Endothelial cell of umbilical vein (primary cell): ENCODE data around the gene CD80. TPM values are rescaled to one million over a fixed set of nuclear protein-coding genes. Genes with fewer than 3 reads are reported as not detected.
A peak's percentile ranks its signal among the peaks of the same experiment; 100 is the strongest.

ENCODE experiments used
- BruUV-seq: library from RNA; stranded (reverse); fragments of 400-500 nt; replicated peaks from 2 replicates; lab custom pipeline; 2021; lab: Mats Ljungman, UMichigan
- CTCF ChIA-PET: fragments of 300-600, 350-600 bp; sonication (Branson Sonifier 250); formaldehyde crosslinking; loops from one replicate; lab custom pipeline; 2021; ENCODE audit warnings: antibody characterized with exemption, inconsistent platforms; lab: Charles Lee
- POLR2A ChIA-PET: fragments of 300-600, 350-600 bp; sonication (Branson Sonifier 250); formaldehyde crosslinking; loops from one replicate; lab custom pipeline; 2021; ENCODE audit warnings: antibody characterized with exemption, inconsistent platforms; lab: Charles Lee
- DNase-seq: peaks from one replicate; pipeline ENCODE4 v3.0.0-alpha.2; 2011; ENCODE audit warnings: low read depth, low spot score
- FAIRE-seq: peaks from 2 replicates; lab custom pipeline; 2011; peaks lifted over from hg19 to GRCh38; lab: Jason Lieb, UNC
- H2AFZ ChIP-seq: 2 replicates; pipeline ENCODE4 v1.6.0; 2012; ENCODE audit warnings: low read depth, low read length, control low read depth, inconsistent platforms
- H3K27ac ChIP-seq: 2 replicates; pipeline ENCODE4 v1.5.1; 2011; ENCODE audit warnings: low read depth, mild to moderate bottlenecking, control low read depth, low read length, moderate library complexity; ENCODE audit not compliant: insufficient read depth
- H3K27me3 ChIP-seq, 2 experiments: 2 replicates each; pipeline versions ENCODE4 v1.6.0 to v1.6.1; 2011; ENCODE audit warnings: low read length in 2 of 2, mixed read lengths in 1 of 2; ENCODE audit not compliant: control insufficient read depth in 2 of 2, insufficient read depth in 2 of 2
- H3K36me3 ChIP-seq, 2 experiments: 2 replicates in 1 of 2; 3 replicates in 1 of 2; pipeline ENCODE4 v1.5.1; 2011; ENCODE audit warnings: low read length in 2 of 2, mild to moderate bottlenecking in 1 of 2, moderate library complexity in 1 of 2; ENCODE audit not compliant: control insufficient read depth in 2 of 2, insufficient read depth in 2 of 2; ENCODE audit errors: extremely low read depth in 1 of 2
- H3K4me1 ChIP-seq: 3 replicates; pipeline ENCODE4 v1.5.1; 2011; ENCODE audit warnings: mild to moderate bottlenecking, low read length; ENCODE audit not compliant: control insufficient read depth, insufficient read depth; ENCODE audit errors: extremely low read depth
- H3K4me2 ChIP-seq: 2 replicates; pipeline ENCODE4 v1.6.1; 2011; ENCODE audit warnings: low read length, control low read depth, mixed read lengths; ENCODE audit not compliant: insufficient read depth
- H3K4me3 ChIP-seq, 3 experiments: fragments of 200-600 bp in 1 of 3; sonication (generic), shearing (Covaris generic) in 1 of 3; replicated peaks in 1 of 3; 2 replicates each; pipeline ENCODE4 v1.5.1; 2011 to 2016; ENCODE audit warnings: control low read depth in 3 of 3, low read length in 3 of 3, mild to moderate bottlenecking in 2 of 3, inconsistent platforms in 1 of 3, low read depth in 1 of 3, moderate library complexity in 1 of 3; ENCODE audit not compliant: insufficient read depth in 1 of 3
- H3K79me2 ChIP-seq: 2 replicates; pipeline ENCODE4 v1.6.0; 2012; ENCODE audit warnings: low read length, inconsistent platforms; ENCODE audit not compliant: control insufficient read depth, insufficient read depth
- H3K9ac ChIP-seq: replicated peaks from 2 replicates; pipeline ENCODE3; 2011; ENCODE audit warnings: low read length, control low read depth; ENCODE audit not compliant: insufficient read depth; ENCODE audit errors: extremely low read depth
- H3K9me1 ChIP-seq: replicated peaks from 3 replicates; pipeline ENCODE4 v1.6.0; 2011; ENCODE audit warnings: mild to moderate bottlenecking, low read length; ENCODE audit not compliant: control insufficient read depth, insufficient read depth; ENCODE audit errors: extremely low read depth
- H3K9me3 ChIP-seq: replicated peaks from 2 replicates; pipeline ENCODE4 v1.5.1; 2012; ENCODE audit warnings: low read length, inconsistent platforms; ENCODE audit not compliant: control insufficient read depth, insufficient read depth
- H4K20me1 ChIP-seq: replicated peaks from 2 replicates; pipeline ENCODE3; 2011; ENCODE audit warnings: mild to moderate bottlenecking, low read length; ENCODE audit not compliant: control insufficient read depth, insufficient read depth; ENCODE audit errors: extremely low read depth
- EZH2 ChIP-seq: IDR thresholded peaks from 2 replicates; pipeline ENCODE4 v1.6.1; 2012; ENCODE audit warnings: borderline replicate concordance, low read depth, mild to moderate bottlenecking, moderate library complexity, low read length, inconsistent platforms; ENCODE audit not compliant: severe bottlenecking
- FOS ChIP-seq: IDR thresholded peaks from 2 replicates; pipeline ENCODE4 v1.6.1; 2011; ENCODE audit warnings: mild to moderate bottlenecking, low read length, moderate library complexity, borderline replicate concordance; ENCODE audit not compliant: insufficient read depth
- GATA2 ChIP-seq: IDR thresholded peaks from 2 replicates; pipeline ENCODE4 v1.7.0; 2011; ENCODE audit warnings: low read depth, mild to moderate bottlenecking, moderate library complexity, mixed read lengths, low read length; ENCODE audit not compliant: insufficient read length, insufficient read depth
- JUN ChIP-seq: IDR thresholded peaks from 2 replicates; pipeline ENCODE4 v1.6.1; 2011; ENCODE audit warnings: borderline replicate concordance, low read depth; ENCODE audit not compliant: insufficient read length, insufficient read depth
- MYC ChIP-seq: IDR thresholded peaks from one replicate; pipeline ENCODE4 v1.6.1; 2011; ENCODE audit warnings: mild to moderate bottlenecking, low read depth, low read length
- POLR2A ChIP-seq: IDR thresholded peaks from 2 replicates; pipeline ENCODE4 v1.6.1; 2012; ENCODE audit warnings: low read depth, mild to moderate bottlenecking, control low read depth, low read length
- POLR2AphosphoS5 ChIP-seq: IDR thresholded peaks from 2 replicates; pipeline ENCODE4 v1.6.1; 2012; ENCODE audit warnings: low read depth, mild to moderate bottlenecking, control low read depth, low read length, moderate library complexity; ENCODE audit not compliant: insufficient read depth
- dilution Hi-C: fragments of 300-500 bp; cut with MboI; formaldehyde crosslinking; loops from one replicate; pipeline ENCODE4 v1.15.0; 2019; ENCODE audit warnings: low sequenced_read_pairs; ENCODE audit not compliant: extremely low pct_ligation_motif_present
- intact Hi-C: fragments of 100-400 bp; cut with micrococcal nuclease; formaldehyde crosslinking; loops from one replicate; pipeline ENCODE4 v1.10.0; 2022
- polyA plus RNA-seq, 4 experiments: library from polyadenylated mRNA; depleted of rRNA in 3 of 4; stranded (reverse) in 3 of 4; unstranded in 1 of 4; fragments of >200 nt; gene quantifications; 2 replicates each; pipeline versions ENCODE4 v1.2.1 to v1.2.3, GENCODE V29; 2011 to 2012; ENCODE audit warnings: missing spikeins in 1 of 4
- total RNA-seq: library from RNA; stranded (reverse); gene quantifications from 2 replicates; pipeline ENCODE4 v1.2.3, GENCODE V29; 2021
- TF ChIP-seq, protein P1 (sequence below), 2 donors: IDR thresholded peaks; 1 replicate in 1 of 2; 2 replicates in 1 of 2; pipeline ENCODE4 v1.5.1; 2011; ENCODE audit warnings: low read length in 2 of 2, mild to moderate bottlenecking in 2 of 2, moderate library complexity in 2 of 2, control low read depth in 1 of 2, inconsistent platforms in 1 of 2, low read depth in 1 of 2; ENCODE audit not compliant: insufficient read depth in 1 of 2; ENCODE audit errors: extremely low read depth in 1 of 2
- TF ChIP-seq, protein P2 (sequence below): IDR thresholded peaks from 2 replicates; pipeline ENCODE4 v1.6.1; 2011; ENCODE audit not compliant: insufficient read depth, insufficient read length

Gene CD80
- total and polyA plus RNA-seq, 2 donors (not counting 3 experiments of a cell fraction or from before 2014, with no cell fraction given): not detected

DNA sequence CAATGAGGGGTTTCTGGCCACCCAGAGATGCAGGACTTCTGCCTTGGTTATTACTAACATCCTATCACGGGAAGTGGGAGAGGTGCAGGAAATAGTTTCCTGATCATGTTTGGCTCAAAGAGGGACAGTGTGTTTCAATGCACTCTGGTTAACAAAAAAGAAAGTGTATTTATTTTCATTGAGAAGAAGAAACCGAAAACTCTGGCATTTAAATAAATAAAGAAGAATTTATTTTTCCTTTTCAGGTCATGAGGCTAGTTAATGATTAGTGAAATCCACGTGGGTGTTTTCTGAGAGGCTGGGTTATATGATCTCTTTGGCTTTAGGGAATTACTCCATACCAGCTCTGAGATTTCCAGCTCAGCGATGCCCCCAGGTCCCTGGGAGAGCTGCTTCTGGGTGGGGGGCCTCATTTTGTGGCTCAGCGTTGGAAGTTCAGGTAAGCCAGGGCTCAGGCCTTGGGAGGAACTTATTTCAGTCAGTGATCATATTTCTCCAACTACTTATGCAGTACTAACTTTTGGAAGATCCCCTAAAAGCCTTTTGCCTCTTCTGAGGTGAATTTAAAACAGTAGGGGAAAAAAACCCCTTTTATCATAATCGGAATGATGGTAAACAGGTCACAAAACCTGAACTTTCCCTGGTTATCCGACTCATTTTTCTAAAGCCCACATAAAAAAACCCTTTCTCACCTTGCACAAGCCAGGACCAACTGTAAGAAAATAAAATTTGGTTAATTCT, 38.3 kb upstream of the CD80 start, which contains the start of gene PLA1A:
Gene PLA1A (plus strand): TSS at position 338 of the 741 bp plus-strand sequence. CDS start 29 bp downstream, at position 367.
- peak within 1 kb of the TSS; percentile 41 for H3K27ac ChIP-seq
- no peaks in the 10 kb centered on the region for H3K27me3 ChIP-seq
- dilution Hi-C loops: no loop called here
- H3K4me1 ChIP-seq: peaks cover 18% of the 10 kb centered on the region
- intact Hi-C loops: no loop called here
- FAIRE-seq: peak; percentile 8
- H3K4me3 ChIP-seq: no peak within 1 kb of the TSS
- DNase-seq: peak; percentile 44
- no TSS peak for BruUV-seq
- ChIA-PET POLR2A (interaction anchor here (0.6 kb wide), 1 partner anchor 79 kb away, joined by 4 read pairs; no protein-coding TSS in a partner anchor), CTCF (no interaction called here)
- H3K79me2 ChIP-seq: no peaks in the 10 kb centered on the region
- no peaks in the 10 kb centered on the region for H3K9me3 ChIP-seq
- no peaks in the 10 kb centered on the region for H3K9me1 ChIP-seq
- TF ChIP-seq MYC: no peak
- TF ChIP-seq, protein P1, sequence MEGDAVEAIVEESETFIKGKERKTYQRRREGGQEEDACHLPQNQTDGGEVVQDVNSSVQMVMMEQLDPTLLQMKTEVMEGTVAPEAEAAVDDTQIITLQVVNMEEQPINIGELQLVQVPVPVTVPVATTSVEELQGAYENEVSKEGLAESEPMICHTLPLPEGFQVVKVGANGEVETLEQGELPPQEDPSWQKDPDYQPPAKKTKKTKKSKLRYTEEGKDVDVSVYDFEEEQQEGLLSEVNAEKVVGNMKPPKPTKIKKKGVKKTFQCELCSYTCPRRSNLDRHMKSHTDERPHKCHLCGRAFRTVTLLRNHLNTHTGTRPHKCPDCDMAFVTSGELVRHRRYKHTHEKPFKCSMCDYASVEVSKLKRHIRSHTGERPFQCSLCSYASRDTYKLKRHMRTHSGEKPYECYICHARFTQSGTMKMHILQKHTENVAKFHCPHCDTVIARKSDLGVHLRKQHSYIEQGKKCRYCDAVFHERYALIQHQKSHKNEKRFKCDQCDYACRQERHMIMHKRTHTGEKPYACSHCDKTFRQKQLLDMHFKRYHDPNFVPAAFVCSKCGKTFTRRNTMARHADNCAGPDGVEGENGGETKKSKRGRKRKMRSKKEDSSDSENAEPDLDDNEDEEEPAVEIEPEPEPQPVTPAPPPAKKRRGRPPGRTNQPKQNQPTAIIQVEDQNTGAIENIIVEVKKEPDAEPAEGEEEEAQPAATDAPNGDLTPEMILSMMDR (IDR thresholded peaks at IDR 0.05; ENCODE audit: extremely low read depth in 1 of 2, insufficient read depth in 1 of 2, low read depth in 1 of 2, low read length in 2 of 2): no peak
- TF ChIP-seq, protein P2, sequence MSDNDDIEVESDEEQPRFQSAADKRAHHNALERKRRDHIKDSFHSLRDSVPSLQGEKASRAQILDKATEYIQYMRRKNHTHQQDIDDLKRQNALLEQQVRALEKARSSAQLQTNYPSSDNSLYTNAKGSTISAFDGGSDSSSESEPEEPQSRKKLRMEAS: no peak
- TF ChIP-seq GATA2: no peak
- TF ChIP-seq JUN: no peak
- no peak for TF ChIP-seq POLR2A
- no peak for TF ChIP-seq FOS
- TF ChIP-seq POLR2AphosphoS5: no peak
- no peak for TF ChIP-seq EZH2
- H4K20me1 ChIP-seq: no peaks in the 10 kb centered on the region
- H3K4me2 ChIP-seq: peak within 1 kb of the TSS; percentile 75
- peak within 1 kb of the TSS; percentile 30 for H3K9ac ChIP-seq
- H2AFZ ChIP-seq: peak within 1 kb of the TSS; percentile 94
- H3K36me3 ChIP-seq: no peaks in the 10 kb centered on the region
